Islet of Langerhans (tissue), 1 donor: ENCODE data around the gene SP100.

Experiments
- FAIRE-seq: peaks from one replicate; lab custom pipeline; 2011; peaks lifted over from hg19 to GRCh38; lab: Jason Lieb, UNC

Gene SP100

GRCh38 chr2:230419181-230419580 is 3.2 kb downstream of the SP100 start:
- no peak for FAIRE-seq

GRCh38 chr2:230422149-230422548 is 6.1 kb downstream of the SP100 start:
- FAIRE-seq, result no peak

- no peak for FAIRE-seq
Measured at GRCh38 chr2:230423851-230424458, 8.0 kb downstream of the SP100 start.

GRCh38 chr2:230425377-230425776 is 9.4 kb downstream of the SP100 start:
- FAIRE-seq, result peak; percentile 9

- no peak for FAIRE-seq
Measured at GRCh38 chr2:230429513-230429912, 13.5 kb downstream of the SP100 start.

GRCh38 chr2:230430957-230431910 is 15.2 kb downstream of the SP100 start:
- FAIRE-seq, result no peak

GRCh38 chr2:230434677-230435324 is 18.8 kb downstream of the SP100 start:
- FAIRE-seq, result no peak

GRCh38 chr2:230435431-230435830 is 19.4 kb downstream of the SP100 start:
- peak; percentile 96 for FAIRE-seq

GRCh38 chr2:230439121-230439520 is 23.1 kb downstream of the SP100 start:
- peak; percentile 17 for FAIRE-seq

- FAIRE-seq, result peak; percentile 92
Measured at GRCh38 chr2:230439590-230439989, 23.6 kb downstream of the SP100 start.

GRCh38 chr2:230441227-230441897 is 25.4 kb downstream of the SP100 start:
- FAIRE-seq, result no peak

- no peak for FAIRE-seq
Measured at GRCh38 chr2:230443541-230443940, 27.5 kb downstream of the SP100 start.

GRCh38 chr2:230444832-230445231 is 28.8 kb downstream of the SP100 start:
- FAIRE-seq, result no peak

- FAIRE-seq, result no peak
Measured at GRCh38 chr2:230447036-230447435, 31.0 kb downstream of the SP100 start.

GRCh38 chr2:230447455-230448451 is 31.8 kb downstream of the SP100 start:
- FAIRE-seq, result no peak

GRCh38 chr2:230449901-230450467 is 34.0 kb downstream of the SP100 start:
- FAIRE-seq, result no peak

- FAIRE-seq, result no peak
Measured at GRCh38 chr2:230453006-230453405, 37.0 kb downstream of the SP100 start.

GRCh38 chr2:230455005-230455684 is 39.1 kb downstream of the SP100 start:
- no peak for FAIRE-seq

GRCh38 chr2:230457073-230457768 is 41.2 kb downstream of the SP100 start:
- no peak for FAIRE-seq

- no peak for FAIRE-seq
Measured at GRCh38 chr2:230457793-230458192, 41.8 kb downstream of the SP100 start.
